H9 (cell line): ENCODE measurements around the gene INTS1. TPM values are rescaled to one million over a fixed set of nuclear protein-coding genes. Genes with fewer than 3 reads are reported as not detected.

Experiments
- DNase-seq: peaks from one replicate; pipeline ENCODE4 v3.0.0-alpha.2; 2017
- H2AFZ ChIP-seq: one replicate; pipeline ENCODE4 v1.6.1; 2013; ENCODE audit warnings: mild to moderate bottlenecking, low read length, control low read depth, moderate library complexity
- H2AK5ac ChIP-seq: 2 replicates; pipeline ENCODE4 v1.6.1; 2013; ENCODE audit warnings: low read length, control low read depth, mixed read lengths; ENCODE audit not compliant: insufficient read length
- H2BK120ac ChIP-seq: one replicate; pipeline ENCODE4 v1.6.1; 2013; ENCODE audit warnings: low read depth, mild to moderate bottlenecking, low read length, control low read depth, inconsistent platforms; ENCODE audit not compliant: poor library complexity, severe bottlenecking
- H2BK12ac ChIP-seq: 2 replicates; pipeline ENCODE4 v1.6.1; 2013; ENCODE audit warnings: low read length, control low read depth, mixed read lengths, low read depth; ENCODE audit not compliant: insufficient read length
- H2BK15ac ChIP-seq: 2 replicates; pipeline ENCODE4 v1.6.1; 2013; ENCODE audit warnings: low read depth, low read length, control low read depth
- H2BK20ac ChIP-seq: one replicate; pipeline ENCODE4 v1.6.1; 2013; ENCODE audit warnings: low read depth, mild to moderate bottlenecking, low read length, control low read depth, inconsistent platforms; ENCODE audit not compliant: poor library complexity, severe bottlenecking
- H2BK5ac ChIP-seq: 2 replicates; pipeline ENCODE4 v1.6.1; 2013; ENCODE audit warnings: low read length, control low read depth, mixed read lengths; ENCODE audit not compliant: insufficient read length
- H3K14ac ChIP-seq: 2 replicates; pipeline ENCODE4 v1.6.1; 2013; ENCODE audit warnings: low read length, control low read depth; ENCODE audit not compliant: insufficient read depth
- H3K18ac ChIP-seq: 2 replicates; pipeline ENCODE4 v1.6.1; 2013; ENCODE audit warnings: low read depth, mild to moderate bottlenecking, mixed read lengths, low read length, control low read depth; ENCODE audit not compliant: insufficient read length
- H3K23ac ChIP-seq: 2 replicates; pipeline ENCODE4 v1.6.1; 2013; ENCODE audit warnings: low read length, control low read depth, mixed read lengths, low read depth; ENCODE audit not compliant: insufficient read length
- H3K23me2 ChIP-seq: 2 replicates; pipeline ENCODE4 v1.6.1; 2013; ENCODE audit warnings: low read depth, mild to moderate bottlenecking, mixed read lengths, low read length, control low read depth; ENCODE audit not compliant: insufficient read length, poor library complexity, severe bottlenecking
- H3K27ac ChIP-seq: 2 replicates; pipeline ENCODE4 v1.5.1; 2013; ENCODE audit warnings: low read length, control low read depth, mixed read lengths, low read depth; ENCODE audit not compliant: insufficient read length
- H3K27me3 ChIP-seq: 2 replicates; pipeline ENCODE4 v1.6.1; 2013; ENCODE audit warnings: low read length, control low read depth, inconsistent platforms; ENCODE audit not compliant: insufficient read depth
- H3K4ac ChIP-seq: 2 replicates; pipeline ENCODE4 v1.6.1; 2013; ENCODE audit warnings: low read depth, mild to moderate bottlenecking, control low read depth, inconsistent platforms, low read length, moderate library complexity
- H3K4me1 ChIP-seq: 2 replicates; pipeline ENCODE4 v1.6.1; 2013; ENCODE audit warnings: low read length, control low read depth, inconsistent platforms; ENCODE audit not compliant: insufficient read depth
- H3K4me2 ChIP-seq: 2 replicates; pipeline ENCODE4 v1.6.1; 2013; ENCODE audit warnings: low read length, control low read depth, mixed read lengths; ENCODE audit not compliant: insufficient read length, insufficient read depth
- H3K56ac ChIP-seq: 2 replicates; pipeline ENCODE4 v1.6.1; 2013; ENCODE audit warnings: low read depth, mild to moderate bottlenecking, mixed read lengths, low read length, control low read depth; ENCODE audit not compliant: insufficient read length
- H3K79me1 ChIP-seq: 2 replicates; pipeline ENCODE4 v1.6.1; 2013; ENCODE audit warnings: low read depth, mild to moderate bottlenecking, moderate library complexity, low read length, control low read depth, inconsistent platforms; ENCODE audit not compliant: insufficient read depth, poor library complexity, severe bottlenecking
- H3K79me2 ChIP-seq: 2 replicates; pipeline ENCODE4 v1.6.1; 2013; ENCODE audit warnings: low read length, control low read depth, inconsistent platforms; ENCODE audit not compliant: insufficient read depth
- H3K9ac ChIP-seq: 2 replicates; pipeline ENCODE4 v1.6.1; 2013; ENCODE audit warnings: low read length, control low read depth, mixed read lengths; ENCODE audit not compliant: insufficient read length; ENCODE audit errors: extremely low read depth
- H3K9me3 ChIP-seq: one replicate; pipeline ENCODE4 v1.6.1; 2013; ENCODE audit warnings: low read depth, low read length, inconsistent platforms; ENCODE audit not compliant: control insufficient read depth
- H3T11ph ChIP-seq: one replicate; pipeline ENCODE4 v1.6.1; 2013; ENCODE audit warnings: mild to moderate bottlenecking, low read length, control low read depth, inconsistent platforms
- H4K20me1 ChIP-seq: one replicate; pipeline ENCODE4 v1.6.1; 2013; ENCODE audit not compliant: control insufficient read depth, insufficient read length, insufficient read depth
- H4K5ac ChIP-seq: 2 replicates; pipeline ENCODE4 v1.6.1; 2013; ENCODE audit warnings: low read depth, mild to moderate bottlenecking, mixed read lengths, low read length, control low read depth; ENCODE audit not compliant: insufficient read length
- H4K8ac ChIP-seq: replicated peaks from 2 replicates; pipeline ENCODE4 v1.6.1; 2013; ENCODE audit warnings: low read length, control low read depth, mixed read lengths, low read depth; ENCODE audit not compliant: insufficient read length
- H4K91ac ChIP-seq: 2 replicates; pipeline ENCODE4 v1.6.1; 2013; ENCODE audit warnings: low read depth, mild to moderate bottlenecking, moderate library complexity, mixed read lengths, low read length, control low read depth; ENCODE audit not compliant: insufficient read length
- H3K27ac Mint-ChIP-seq, 3 experiments: 2 replicates in 2 of 3; 3 replicates in 1 of 3; pipeline ENCODE4 v1.8.0; 2020 to 2021; ENCODE audit warnings: mixed read lengths in 3 of 3, mild to moderate bottlenecking in 1 of 3, moderate library complexity in 1 of 3
- H3K27me3 Mint-ChIP-seq: 2 replicates; pipeline ENCODE4 v1.8.0; 2021; ENCODE audit warnings: low read depth, mild to moderate bottlenecking, moderate library complexity, mixed read lengths
- H3K36me3 Mint-ChIP-seq, 3 experiments: 2 replicates in 2 of 3; 3 replicates in 1 of 3; pipeline ENCODE4 v1.8.0; 2020 to 2021; ENCODE audit warnings: low read depth in 3 of 3, mixed read lengths in 3 of 3; ENCODE audit not compliant: insufficient read depth in 1 of 3
- H3K4me1 Mint-ChIP-seq, 2 experiments: 2 replicates each; pipeline ENCODE4 v1.8.0; 2020; ENCODE audit warnings: mixed read lengths in 2 of 2
- H3K4me3 Mint-ChIP-seq, 2 experiments: 2 replicates in 1 of 2; 3 replicates in 1 of 2; pipeline ENCODE4 v1.8.0; 2020 to 2021; ENCODE audit warnings: mild to moderate bottlenecking in 2 of 2, mixed read lengths in 2 of 2, moderate library complexity in 1 of 2
- H3K9me3 Mint-ChIP-seq, 2 experiments: 2 replicates in 1 of 2; 3 replicates in 1 of 2; pipeline ENCODE4 v1.8.0; 2020; ENCODE audit warnings: mild to moderate bottlenecking in 2 of 2, mixed read lengths in 2 of 2, moderate library complexity in 1 of 2
- CTCF ChIP-seq: fragments of 200-600 bp; sonication (generic); conservative IDR thresholded peaks from 3 replicates; pipeline ENCODE4 v1.8.0; 2021; ENCODE audit warnings: antibody characterized with exemption, mild to moderate bottlenecking
- WGBS: extraction: QIAGEN DNeasy Blood & Tissue Kit; methylation state at CpG from one replicate; pipeline ENCODE4 v1.1.7; 2013; ENCODE audit warnings: missing lambda C conversion rate, low lambda C conversion rate, mixed read lengths; ENCODE audit not compliant: insufficient read length; ENCODE audit errors: extremely low coverage; 5-methylcytosine and 5-hydroxymethylcytosine counted together
- total RNA-seq: library from RNA; stranded (reverse); gene quantifications from 2 replicates; pipeline ENCODE4 v1.2.1, GENCODE V29; 2021

Gene INTS1
- total RNA-seq, 1 experiment from 2014 or later, result 133 TPM

GRCh38 chr7:1445341-1445740 is 58.8 kb downstream of the INTS1 start:
- no peak overlapping the region for H3K4me2 ChIP-seq
- H3K9ac ChIP-seq, result no peak overlapping the region
- H3K79me2 ChIP-seq, result no peaks in the 10 kb centered on the region
- no peaks in the 10 kb centered on the region for H3K79me1 ChIP-seq
- WGBS, result no CpG with 5 or more reads among the region's 21 CpGs
- H3T11ph ChIP-seq, result no peak overlapping the region
- Mint-ChIP-seq H3K4me1 (peaks cover 3% of the 10 kb centered on the region in 2 experiments; a peak in 1 of 4 replicates), H3K27me3 (no peaks in the 10 kb centered on the region), H3K27ac (no peak overlapping the region), H3K36me3 (no peaks in the 10 kb centered on the region), H3K4me3 (no peak overlapping the region), H3K9me3 (no peaks in the 10 kb centered on the region; a peak in 1 of 5 replicates)
- no peak overlapping the region for H3K56ac ChIP-seq
- no peak overlapping the region for H3K14ac ChIP-seq
- H4K5ac ChIP-seq, result no peak overlapping the region
- H3K23me2 ChIP-seq, result no peaks in the 10 kb centered on the region
- no peak overlapping the region for H2BK20ac ChIP-seq
- no peak overlapping the region for H2BK15ac ChIP-seq
- no peaks in the 10 kb centered on the region for H3K27me3 ChIP-seq
- H3K27ac ChIP-seq, result no peak overlapping the region
- H3K9me3 ChIP-seq, result no peaks in the 10 kb centered on the region
- H4K20me1 ChIP-seq, result no peaks in the 10 kb centered on the region
- no peak overlapping the region for H2BK12ac ChIP-seq
- no peak overlapping the region for H3K4ac ChIP-seq
- H2AK5ac ChIP-seq, result no peak overlapping the region
- H2BK120ac ChIP-seq, result no peak overlapping the region
- no peaks in the 10 kb centered on the region for H3K4me1 ChIP-seq
- H4K8ac ChIP-seq, result no peak overlapping the region
- no peak overlapping the region for H2BK5ac ChIP-seq
- H2AFZ ChIP-seq, result no peak overlapping the region
- DNase-seq, result no peak
- H3K23ac ChIP-seq, result no peak overlapping the region
- TF ChIP-seq CTCF, result no peak
- no peak overlapping the region for H3K18ac ChIP-seq
- H4K91ac ChIP-seq, result no peak overlapping the region
